Stimulated activated CD4-positive, alpha-beta T cell treated with anti-CD3 and anti-CD28 coated beads, Interleukin-1b, Interleukin-23, amount 100 ng/mL, for 24 hours (primary cell): ENCODE measurements around the gene FREM1.

Experiments used
- DNase-seq, 4 experiments: peaks; one replicate each; pipeline ENCODE4 v3.0.0-alpha.2; 2020; ENCODE audit warnings: low read depth in 4 of 4, low spot score in 1 of 4

FREM1 gene

GRCh38 chr9:14769230-14769571 lies 141.0 kb downstream of the FREM1 start:
- no peak for DNase-seq

DNA sequence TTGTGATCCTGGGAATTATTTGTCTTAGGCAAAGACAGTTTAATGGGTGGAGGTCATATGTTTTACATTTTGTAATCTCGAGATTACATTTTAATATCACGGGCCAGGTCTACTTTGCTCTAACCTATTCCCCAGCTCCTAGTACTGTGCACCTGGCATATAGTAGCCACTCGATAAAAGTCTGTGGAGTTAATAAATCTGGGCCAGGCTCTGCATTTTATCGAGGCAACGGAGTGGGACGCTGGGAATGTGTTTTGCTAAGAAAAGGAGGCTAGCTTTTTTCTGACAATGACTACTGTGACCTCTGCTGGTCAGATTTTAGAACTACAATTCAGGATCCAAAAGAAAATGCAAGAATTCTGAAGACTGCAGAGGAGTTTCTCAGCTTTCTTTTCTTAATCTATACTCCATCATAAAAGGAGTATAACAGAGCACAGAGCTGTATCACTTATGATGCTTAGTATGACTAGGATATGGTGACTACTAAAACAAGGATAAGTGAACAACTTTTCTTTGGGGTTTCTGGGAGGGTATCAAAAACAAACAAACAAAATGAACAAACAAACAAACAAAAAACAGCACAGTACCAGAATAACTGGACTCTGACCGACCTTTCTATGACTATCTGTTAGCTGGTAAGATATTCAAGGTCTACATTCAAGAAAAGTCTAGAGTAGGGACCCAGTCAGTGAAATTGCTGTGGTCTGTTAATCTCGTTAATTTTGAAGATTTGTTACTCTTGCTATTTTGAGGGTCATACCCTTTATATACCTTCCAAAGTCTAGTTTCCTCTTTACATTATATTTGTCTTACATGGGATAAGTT lies 141.6 kb downstream of the FREM1 start:
- DNase-seq = peak in 1 of 4 experiments; percentile 0

DNA sequence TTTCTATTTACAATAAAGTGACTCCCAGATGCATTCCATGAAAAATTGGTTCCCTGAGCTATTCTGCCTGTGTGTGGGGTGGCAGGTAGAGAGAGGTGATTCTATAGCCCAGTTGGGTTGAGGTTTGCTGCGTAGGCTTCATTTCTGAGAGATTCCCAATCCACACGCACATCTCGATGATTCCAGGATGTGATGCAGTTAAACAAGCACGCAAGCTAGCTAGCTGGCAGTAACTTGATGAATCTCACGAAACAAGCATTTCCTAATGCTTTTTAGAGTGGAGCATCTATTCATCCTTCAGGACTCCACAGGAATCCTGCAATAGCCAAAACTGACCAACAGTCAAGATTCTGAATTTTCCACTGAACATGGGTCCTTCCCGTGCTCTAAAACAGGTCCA lies 143.9 kb downstream of the FREM1 start:
- no peak for DNase-seq

DNA sequence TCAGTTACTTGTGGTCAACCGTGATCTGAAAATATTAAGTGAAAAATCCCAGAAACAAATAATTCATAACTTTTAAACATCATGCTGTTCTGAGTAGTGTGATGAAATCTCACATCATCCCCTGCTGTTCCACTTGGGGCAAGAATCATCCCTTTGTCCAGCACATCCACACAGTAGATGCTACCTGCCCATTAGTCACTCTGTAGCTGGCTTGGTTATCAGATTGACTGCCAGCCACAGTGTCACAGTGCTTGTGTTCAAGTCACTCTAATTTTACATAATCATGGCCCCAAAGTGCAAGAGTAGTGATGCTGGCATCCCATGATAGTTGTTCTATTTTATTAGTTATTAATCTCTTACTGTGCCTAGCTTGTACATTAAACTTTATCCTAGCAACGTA lies 148.6 kb downstream of the FREM1 start:
- DNase-seq = no peak

- no peak for DNase-seq
Observed at GRCh38 chr9:14760060-14760459, 150.2 kb downstream of the FREM1 start.

DNA sequence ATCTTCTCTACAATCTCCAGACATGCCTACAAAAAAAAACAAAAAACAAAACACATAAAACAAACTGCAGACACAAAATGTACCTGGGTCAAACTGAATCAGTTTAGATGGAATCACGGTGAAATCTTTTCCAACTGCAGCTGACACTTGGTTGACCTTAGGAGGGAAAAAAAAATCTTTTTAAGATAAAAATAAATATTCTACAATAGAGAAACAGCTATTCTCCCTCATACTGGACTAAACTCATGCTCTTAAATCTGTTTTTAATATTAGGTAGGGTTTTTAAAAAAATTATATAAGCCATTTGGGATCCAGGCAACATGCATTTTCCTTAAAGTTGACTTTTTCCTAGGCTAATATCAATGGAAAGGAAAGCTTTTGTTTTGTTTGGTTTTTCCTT lies 153.9 kb downstream of the FREM1 start:
- DNase-seq = no peak

DNA sequence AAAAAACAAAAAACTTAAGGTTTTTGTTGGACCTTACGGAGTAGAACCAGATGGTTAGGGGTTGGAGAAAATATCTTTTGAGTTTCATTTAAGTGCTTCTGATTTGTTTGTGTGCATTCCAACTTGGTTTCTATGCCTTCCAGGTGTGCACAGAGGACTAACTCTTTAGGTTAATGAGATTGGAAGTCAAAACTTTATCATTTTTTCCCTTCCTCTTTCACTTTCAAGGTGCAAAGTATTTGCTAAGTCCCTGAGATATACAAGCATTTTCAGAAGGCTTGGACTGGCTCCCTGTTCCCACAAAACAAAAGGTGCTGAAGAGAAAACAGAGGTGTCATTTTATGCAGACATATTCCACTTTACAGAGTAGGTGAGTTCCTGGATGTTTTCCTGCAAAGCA lies 157.4 kb downstream of the FREM1 start:
- no peak for DNase-seq

- DNase-seq = no peak
Observed at GRCh38 chr9:14752271-14752670, 158.0 kb downstream of the FREM1 start.

GRCh38 chr9:14750821-14751220 lies 159.4 kb downstream of the FREM1 start:
- DNase-seq = no peak

- DNase-seq = no peak
Observed at GRCh38 chr9:14749741-14750211, 160.5 kb downstream of the FREM1 start.

- no peak for DNase-seq
Observed at GRCh38 chr9:14748373-14748772, 161.9 kb downstream of the FREM1 start.

- no peak for DNase-seq
Observed at GRCh38 chr9:14747111-14747510, 163.1 kb downstream of the FREM1 start.

DNA sequence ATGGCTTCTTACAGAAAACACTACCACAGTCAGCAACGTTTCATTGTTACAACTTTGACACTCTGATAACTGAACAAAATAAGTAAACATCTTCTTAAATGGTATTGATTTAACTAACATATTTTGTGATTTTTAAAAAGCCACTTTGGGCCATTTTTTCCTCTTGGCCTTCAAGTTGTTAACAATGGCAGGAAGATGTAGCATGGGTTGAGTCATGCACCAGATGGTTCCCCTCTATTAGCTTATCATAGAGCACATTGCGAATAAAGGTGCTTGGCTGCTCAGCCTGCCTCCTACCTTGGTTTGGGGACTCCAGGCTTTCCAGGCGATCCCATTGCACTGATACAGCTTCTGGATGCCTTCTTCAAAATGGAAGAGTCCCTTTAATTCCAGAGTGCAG lies 163.6 kb downstream of the FREM1 start:
- DNase-seq = no peak

DNA sequence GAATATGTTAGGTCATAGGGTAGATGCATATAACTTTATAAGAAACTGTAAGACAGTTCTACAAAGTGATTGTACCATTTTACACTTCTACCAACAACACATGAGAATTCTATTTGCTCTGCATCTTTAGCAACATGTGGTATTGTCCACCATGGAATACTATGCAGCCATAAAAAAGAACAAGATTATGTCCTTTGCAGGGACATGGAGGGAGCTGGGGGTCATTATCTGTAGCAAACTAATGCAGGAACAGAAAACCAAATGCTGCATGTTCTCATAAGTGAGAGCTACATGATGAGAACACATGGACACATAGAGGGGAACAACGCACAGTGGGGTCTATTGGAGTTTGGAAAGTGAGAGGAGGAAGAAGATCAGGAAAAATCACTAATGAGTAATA lies 165.5 kb downstream of the FREM1 start:
- no peak for DNase-seq

DNA sequence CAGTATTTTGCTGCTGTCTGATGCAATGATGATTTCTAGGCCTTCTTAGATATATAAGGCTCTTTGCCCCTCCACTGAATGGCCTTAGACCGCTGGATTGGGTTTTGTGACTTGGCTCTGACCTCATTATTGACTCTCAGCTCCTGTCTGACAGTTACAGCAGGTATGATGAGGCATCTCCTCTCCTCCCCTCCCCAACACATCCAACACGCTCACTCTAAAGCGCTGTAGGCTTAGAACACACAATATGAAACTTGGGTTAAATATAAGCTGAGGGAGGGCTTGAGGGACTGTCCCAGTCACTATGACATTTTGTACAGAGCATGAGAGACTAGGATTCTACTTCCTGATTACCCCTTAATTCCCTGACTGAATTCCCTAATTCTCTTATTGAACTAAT lies 168.9 kb downstream of the FREM1 start:
- no peak for DNase-seq

GRCh38 chr9:14733133-14733532 lies 177.1 kb downstream of the FREM1 start:
- DNase-seq = no peak

GRCh38 chr9:14731294-14731981 lies 178.8 kb downstream of the FREM1 start:
- DNase-seq = no peak

DNA sequence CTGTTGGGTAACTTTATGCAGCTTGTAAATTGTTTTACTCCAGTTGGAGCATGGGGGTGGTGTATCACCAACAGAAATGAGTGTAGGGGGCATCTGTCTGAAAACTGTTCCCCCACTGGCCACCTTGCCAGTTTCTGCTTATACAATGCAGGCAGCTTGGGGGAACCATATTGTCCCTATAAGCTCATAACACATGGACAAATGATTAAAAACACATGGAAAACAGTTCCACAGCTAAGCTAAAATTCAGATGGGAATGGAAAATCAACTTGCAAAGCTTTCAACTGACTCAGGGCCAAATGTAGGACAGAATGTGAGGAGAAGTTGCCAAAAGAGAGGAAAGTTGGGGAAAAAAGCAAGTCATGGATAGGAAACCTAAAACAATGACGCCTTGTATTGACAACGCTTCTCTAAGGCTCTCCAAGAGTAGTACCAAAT lies 179.7 kb downstream of the FREM1 start:
- DNase-seq = no peak

GRCh38 chr9:14723301-14723700 lies 186.9 kb downstream of the FREM1 start:
- no peak for DNase-seq

- DNase-seq = no peak
Observed at GRCh38 chr9:14722391-14723035, 187.7 kb downstream of the FREM1 start, which contains the start of gene CER1. CER1 (minus strand) TSS chr9:14722733; CDS start chr9:14722672, 61 bp downstream.

DNA sequence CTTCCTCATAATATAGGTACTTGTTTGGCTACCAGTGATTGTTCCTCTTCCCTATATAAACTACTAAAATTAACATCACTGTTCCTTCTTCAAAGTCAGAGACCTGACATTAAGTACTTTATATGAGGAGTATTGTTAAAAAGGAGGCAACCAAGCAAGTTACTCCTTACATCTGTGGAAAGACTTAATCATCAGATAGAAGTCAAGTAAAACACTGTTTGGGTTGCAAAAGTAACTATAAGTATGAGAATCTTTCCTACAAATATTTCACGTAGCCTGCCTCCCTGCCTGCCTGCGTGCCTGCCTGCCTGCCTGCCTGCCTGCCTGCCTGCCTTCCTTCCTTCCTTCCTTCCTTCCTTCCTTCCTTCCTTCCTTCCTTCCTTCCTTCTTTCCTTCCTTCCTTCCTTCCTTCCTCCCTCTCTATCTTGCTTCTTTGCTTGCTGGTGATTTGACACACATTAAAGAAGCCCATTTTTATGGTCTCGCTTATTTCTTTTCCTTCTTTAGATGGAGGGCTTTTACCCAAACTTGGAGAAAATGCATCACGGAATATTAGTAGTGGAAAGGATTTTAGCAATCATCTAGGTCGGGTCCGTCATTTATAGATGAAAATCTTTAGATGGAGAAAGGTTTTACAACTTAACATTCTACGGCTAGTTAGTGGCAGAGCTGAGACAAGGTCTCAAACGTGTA lies 190.9 kb downstream of the FREM1 start:
- no peak for DNase-seq
